Lower leg skin (tissue), 3 donors: ENCODE results near the gene SLC5A5.

Source experiments
- POLR2A ChIP-seq, 2 donors: fragments of 450-650 bp; IDR thresholded peaks; one replicate each; pipeline ENCODE4 v1.6.1; 2016 to 2017; ENCODE audit warnings: antibody characterized with exemption in 2 of 2, mild to moderate bottlenecking in 1 of 2, moderate library complexity in 1 of 2
- TF ChIP-seq, protein P1 (sequence below), 3 donors: fragments of 450-650 bp; IDR thresholded peaks; one replicate each; pipeline ENCODE4 v1.5.1; 2016; ENCODE audit warnings: antibody characterized with exemption in 3 of 3, mild to moderate bottlenecking in 3 of 3, moderate library complexity in 2 of 3

- TF ChIP-seq POLR2A (IDR thresholded peaks at IDR 0.05): no peak
- TF ChIP-seq, protein P1, sequence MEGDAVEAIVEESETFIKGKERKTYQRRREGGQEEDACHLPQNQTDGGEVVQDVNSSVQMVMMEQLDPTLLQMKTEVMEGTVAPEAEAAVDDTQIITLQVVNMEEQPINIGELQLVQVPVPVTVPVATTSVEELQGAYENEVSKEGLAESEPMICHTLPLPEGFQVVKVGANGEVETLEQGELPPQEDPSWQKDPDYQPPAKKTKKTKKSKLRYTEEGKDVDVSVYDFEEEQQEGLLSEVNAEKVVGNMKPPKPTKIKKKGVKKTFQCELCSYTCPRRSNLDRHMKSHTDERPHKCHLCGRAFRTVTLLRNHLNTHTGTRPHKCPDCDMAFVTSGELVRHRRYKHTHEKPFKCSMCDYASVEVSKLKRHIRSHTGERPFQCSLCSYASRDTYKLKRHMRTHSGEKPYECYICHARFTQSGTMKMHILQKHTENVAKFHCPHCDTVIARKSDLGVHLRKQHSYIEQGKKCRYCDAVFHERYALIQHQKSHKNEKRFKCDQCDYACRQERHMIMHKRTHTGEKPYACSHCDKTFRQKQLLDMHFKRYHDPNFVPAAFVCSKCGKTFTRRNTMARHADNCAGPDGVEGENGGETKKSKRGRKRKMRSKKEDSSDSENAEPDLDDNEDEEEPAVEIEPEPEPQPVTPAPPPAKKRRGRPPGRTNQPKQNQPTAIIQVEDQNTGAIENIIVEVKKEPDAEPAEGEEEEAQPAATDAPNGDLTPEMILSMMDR (IDR thresholded peaks at IDR 0.05): no peak
Observed at GRCh38 chr19:17832443-17833208, 39.1 kb upstream of the SLC5A5 start.
